ENCODE results near the gene FLVCR2.

- no peak for TF ChIP-seq POLR2AphosphoS5 (IDR thresholded peaks at IDR 0.05; ENCODE audit: borderline replicate concordance, low read depth, low read length)
- TF ChIP-seq EZH2 (IDR thresholded peaks at IDR 0.05): no peak
These were observed at the start of gene FLVCR2 for GRCh38 chr14:75578102-75578785.

All from SK-N-MC (cell line).